Stimulated activated CD4-positive, alpha-beta T cell treated with anti-CD3 and anti-CD28 coated beads, Interleukin-2, amount 100 ng/mL, for 4 hours (primary cell): ENCODE data around the gene CST6.

Experiments used
- DNase-seq: peaks from one replicate; pipeline ENCODE4 v3.0.0-alpha.2; 2020; ENCODE audit warnings: low read depth

The CST6 gene

GRCh38 chr11:66047541-66048365, 35.9 kb downstream of the CST6 start:
- DNase-seq = no peak

DNA sequence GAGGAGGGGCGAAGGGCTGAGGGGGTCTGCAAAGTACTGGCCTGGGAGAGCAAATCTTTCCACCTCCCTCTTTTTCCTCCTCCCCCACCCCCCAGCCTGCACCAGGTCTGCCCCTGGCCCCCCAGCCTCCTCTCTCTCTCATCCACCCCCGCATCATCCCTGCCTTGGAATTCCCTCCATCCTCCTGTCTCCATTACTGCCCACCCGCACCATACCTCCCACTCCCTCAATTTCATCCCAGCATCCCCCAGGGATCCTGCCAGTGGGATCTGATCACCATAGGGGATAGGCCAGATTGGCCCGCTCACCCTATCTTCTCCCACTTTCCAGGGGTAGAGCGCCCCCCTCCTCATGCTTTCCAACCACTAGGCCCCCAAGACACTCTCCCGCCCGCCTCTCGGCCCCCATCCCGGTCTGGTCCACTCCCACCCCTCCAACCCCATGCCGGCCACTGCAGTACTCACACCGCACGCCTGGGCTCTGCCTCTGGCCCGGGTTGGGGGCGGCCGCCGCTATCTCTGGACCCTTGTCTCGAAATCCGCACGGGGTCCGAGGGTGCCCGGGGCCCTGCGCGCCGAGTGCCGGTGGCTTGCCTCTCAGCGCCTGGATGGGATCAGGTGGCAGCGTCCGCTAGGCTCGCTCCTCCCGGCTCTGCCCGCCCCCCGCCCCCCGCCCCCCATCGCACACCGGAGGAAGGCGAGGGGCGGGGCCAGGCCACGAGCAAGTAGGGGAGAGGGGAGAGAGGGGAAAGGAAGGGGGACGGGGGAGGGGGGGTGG, 36.9 kb downstream of the CST6 start, which contains the start of gene GAL3ST3:
GAL3ST3 (minus strand) TSS at position 615 of the 777 bp plus-strand sequence. CDS start 3,746 bp downstream, outside the sequence.
- DNase-seq = no peak

DNA sequence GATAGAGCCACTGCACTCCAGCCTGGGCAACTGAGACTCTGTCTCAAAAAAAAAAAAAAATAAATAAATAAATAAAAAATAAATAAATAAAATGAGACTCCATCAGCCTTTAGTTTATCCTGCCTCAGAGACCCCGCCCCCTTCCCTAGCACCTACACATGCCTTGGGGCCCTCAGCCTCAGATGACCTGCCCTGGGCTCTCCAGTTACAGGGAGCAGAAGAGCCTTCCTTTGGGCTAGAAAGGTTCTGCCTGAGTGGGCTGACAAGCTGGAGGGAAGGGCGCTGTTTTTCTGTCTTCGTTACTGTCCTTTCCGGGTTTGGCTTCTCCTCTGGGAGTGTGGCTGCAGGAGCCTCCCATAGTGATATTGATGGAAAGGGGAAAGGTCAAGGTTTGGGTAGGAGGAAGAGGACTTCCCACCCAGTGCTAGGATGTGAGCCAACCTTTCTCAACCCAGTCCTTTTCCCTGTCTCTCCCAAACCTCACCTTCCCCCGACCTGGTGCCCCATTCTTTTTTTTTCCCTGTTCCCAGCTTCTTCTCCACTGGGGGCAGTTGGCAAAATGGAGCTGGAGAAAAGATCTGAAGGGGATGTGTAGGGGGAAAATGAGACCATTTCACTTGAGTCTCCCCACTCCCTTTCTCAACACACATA, 38.9 kb downstream of the CST6 start:
- DNase-seq = no peak

- DNase-seq = no peak
Observed at GRCh38 chr11:66051371-66051765, 39.6 kb downstream of the CST6 start.

DNA sequence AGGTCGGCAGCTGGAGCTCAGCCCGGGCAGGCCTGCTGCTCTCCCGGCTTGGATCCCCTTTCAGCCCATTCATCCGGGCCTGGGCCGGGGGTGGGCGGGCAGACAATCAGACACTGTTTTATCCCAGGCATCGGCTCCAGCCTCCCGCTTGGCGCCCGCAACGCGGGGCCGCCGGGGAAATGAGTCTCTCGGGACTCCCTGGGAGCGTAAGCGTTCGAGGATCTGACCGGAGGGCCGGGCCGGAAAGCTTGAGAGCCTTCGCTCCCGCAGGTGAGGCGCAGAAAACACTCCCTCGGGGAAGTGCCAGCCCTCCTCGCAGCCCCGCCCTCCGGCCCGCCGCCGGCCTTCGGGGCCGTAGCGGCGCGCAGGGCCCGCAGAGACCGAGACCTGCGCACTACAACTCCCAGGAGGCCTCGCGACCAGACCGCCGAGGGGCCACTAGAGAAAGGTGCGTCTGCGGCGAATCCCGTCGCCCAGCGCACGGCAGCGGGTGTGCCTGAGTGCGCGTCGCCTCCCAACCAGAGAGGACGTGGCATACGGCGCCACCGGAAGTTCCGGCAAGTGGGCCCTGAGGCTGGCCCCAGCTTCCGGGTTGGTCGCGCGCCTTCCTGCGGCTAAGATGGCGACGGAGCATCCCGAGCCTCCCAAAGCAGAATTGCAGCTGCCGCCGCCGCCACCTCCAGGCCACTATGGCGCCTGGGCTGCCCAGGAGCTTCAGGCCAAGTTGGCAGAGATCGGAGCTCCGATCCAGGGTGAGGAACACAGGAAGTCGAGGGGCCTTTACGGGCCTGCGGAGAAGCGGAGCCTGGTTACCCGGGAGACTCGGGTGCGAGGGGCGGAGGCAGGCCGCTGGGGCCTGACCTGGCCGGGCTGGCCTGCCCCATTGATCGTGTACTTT, 40.2 kb downstream of the CST6 start, which contains the start of gene SF3B2:
SF3B2 (plus strand) TSS at position 599 of the 898 bp plus-strand sequence; CDS start at position 620, 21 bp downstream.
- peak; percentile 94 for DNase-seq

DNA sequence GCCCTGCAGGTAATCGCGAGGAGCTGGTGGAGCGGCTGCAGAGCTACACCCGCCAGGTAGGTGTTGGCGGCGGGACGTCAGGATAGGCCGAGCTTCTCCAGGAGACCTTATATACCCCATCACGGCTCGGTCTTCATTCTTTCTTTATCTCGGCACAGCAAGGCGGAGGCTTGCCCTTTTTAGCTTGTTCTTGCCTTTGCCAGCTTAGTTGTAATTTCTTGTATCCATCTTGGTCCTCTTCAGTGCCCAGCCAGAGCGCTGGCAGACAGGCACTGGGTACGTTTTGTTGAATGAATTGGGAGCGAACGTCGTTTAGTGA, 40.8 kb downstream of the CST6 start:
- no peak for DNase-seq

- no peak for DNase-seq
Observed at GRCh38 chr11:66055021-66055420, 43.2 kb downstream of the CST6 start.

- DNase-seq = no peak
Observed at GRCh38 chr11:66056501-66056900, 44.7 kb downstream of the CST6 start.

DNA sequence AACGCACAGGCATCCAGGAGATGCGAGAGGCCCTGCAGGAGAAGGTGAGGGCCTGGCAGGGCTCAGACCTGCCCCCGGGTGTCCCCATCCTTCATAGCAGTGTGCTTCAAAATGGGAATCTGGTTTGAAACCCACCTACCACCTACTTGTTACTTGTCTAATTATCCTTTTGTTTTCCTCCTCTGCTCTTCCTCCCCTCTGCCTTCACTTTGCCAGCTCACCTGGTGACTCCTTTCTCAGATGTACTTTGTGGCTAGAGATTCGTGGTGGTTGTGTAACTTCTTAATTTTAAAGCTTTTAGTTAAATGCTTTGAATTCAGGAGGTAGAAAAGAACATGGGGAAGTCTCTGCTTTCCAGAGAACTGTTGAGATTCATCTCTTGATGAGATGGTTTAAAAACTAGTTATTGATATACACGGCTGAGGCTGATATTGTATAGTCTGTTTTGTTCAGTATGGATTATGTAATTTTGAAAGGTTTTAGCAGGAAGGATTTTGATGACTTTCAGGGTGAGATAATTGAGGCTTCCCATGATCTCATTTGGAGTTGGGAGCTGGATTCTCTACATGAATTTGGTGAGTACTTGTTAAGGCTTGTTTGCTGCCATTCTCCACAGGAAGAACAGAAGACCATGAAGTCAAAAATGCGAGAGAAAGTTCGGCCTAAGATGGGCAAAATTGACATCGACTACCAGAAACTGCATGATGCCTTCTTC, 48.3 kb downstream of the CST6 start:
- no peak for DNase-seq

DNA sequence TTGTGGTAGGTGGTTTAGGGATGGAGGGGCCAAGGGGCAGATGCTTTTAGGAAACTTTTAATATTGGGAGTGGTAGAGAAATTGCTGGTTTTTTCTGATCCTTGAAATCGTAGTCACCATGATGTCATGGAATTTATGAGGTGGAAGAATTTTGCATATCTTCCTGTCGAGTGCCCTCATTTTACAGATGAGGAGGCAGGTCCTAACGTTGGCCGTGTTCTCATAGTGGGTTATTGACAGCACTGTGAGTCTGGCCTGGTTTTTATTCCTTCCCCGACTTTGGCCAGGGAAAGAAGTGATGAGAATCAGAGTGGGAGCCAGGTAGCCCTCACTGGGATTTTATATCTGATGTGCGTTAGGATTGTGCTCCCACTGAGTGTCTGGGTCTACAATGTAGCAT, 49.5 kb downstream of the CST6 start:
- no peak for DNase-seq

DNA sequence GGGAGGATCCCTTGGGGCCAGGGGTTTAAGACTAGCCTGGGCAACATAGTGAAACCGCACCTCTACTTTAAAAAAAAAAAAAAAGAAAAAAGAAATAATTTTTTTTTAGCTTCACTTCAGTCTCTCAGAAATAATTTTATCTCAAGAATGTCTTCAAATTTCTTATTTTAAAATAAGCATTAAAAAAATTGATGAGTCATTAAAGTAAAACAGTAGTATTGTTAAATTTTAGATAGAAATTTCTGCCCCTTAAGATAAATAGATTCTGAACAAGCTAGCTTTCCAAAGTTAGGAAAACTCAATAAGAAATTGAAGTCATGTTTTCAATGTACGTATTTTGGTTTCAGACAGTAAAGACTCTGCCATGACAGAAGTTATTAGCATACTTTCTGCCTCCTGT, 50.6 kb downstream of the CST6 start:
- DNase-seq = no peak
